DMS153 treated with DMSO at 0.1 percent for 48 hours (cell line): ENCODE data around the gene RPS6KA5.

ENCODE experiments used
- DNase-seq: peaks from one replicate; lab custom pipeline; 2025; ENCODE audit not compliant: unreplicated experiment; lab: John Stamatoyannopoulos, UW

The RPS6KA5 gene

GRCh38 chr14:90810806-90811205 lies 249.6 kb downstream of the RPS6KA5 start:
- DNase-seq = no peak

GRCh38 chr14:90809530-90810312 lies 250.7 kb downstream of the RPS6KA5 start:
- no peak for DNase-seq

- no peak for DNase-seq
Measured at GRCh38 chr14:90808759-90809529, 251.5 kb downstream of the RPS6KA5 start.

GRCh38 chr14:90807060-90807459 lies 253.4 kb downstream of the RPS6KA5 start:
- DNase-seq = no peak

GRCh38 chr14:90805662-90806540 lies 254.5 kb downstream of the RPS6KA5 start:
- no peak for DNase-seq

GRCh38 chr14:90805084-90805391 lies 255.4 kb downstream of the RPS6KA5 start:
- no peak for DNase-seq

GRCh38 chr14:90804292-90805083 lies 256.0 kb downstream of the RPS6KA5 start:
- no peak for DNase-seq

GRCh38 chr14:90803249-90803648 lies 257.2 kb downstream of the RPS6KA5 start:
- DNase-seq = no peak

- DNase-seq = no peak
Measured at GRCh38 chr14:90799420-90799819, 261.0 kb downstream of the RPS6KA5 start.

GRCh38 chr14:90797919-90798318 lies 262.5 kb downstream of the RPS6KA5 start:
- no peak for DNase-seq
